Pancreas (tissue), 10 donors: ENCODE measurements around the gene SF3A1. TPM values are rescaled to one million over a fixed set of nuclear protein-coding genes. Genes with fewer than 3 reads are reported as not detected.

ENCODE experiments used
- ATAC-seq, 4 donors: fragments of 200-7000 bp; cut with Tn5 transposase; one replicate each; pipeline versions ENCODE4 v1.8.0 to v1.9.1; 2020; ENCODE audit warnings: mild to moderate bottlenecking in 4 of 4, moderate library complexity in 4 of 4
- DNase-seq, 6 donors: peaks; one replicate each; pipeline ENCODE4 v3.0.0-alpha.2; 2020
- FAIRE-seq: peaks from 2 replicates; lab custom pipeline; 2012; peaks lifted over from hg19 to GRCh38; lab: Jason Lieb, UNC
- H3K27ac ChIP-seq, 4 donors: fragments of 200-600 bp; sonication (generic); 1 replicate in 3 of 4; 2 replicates in 1 of 4; pipeline versions ENCODE4 v1.5.0 to v1.8.0; 2020
- H3K27me3 ChIP-seq, 4 donors: fragments of 200-600 bp; one replicate each; pipeline ENCODE4 v1.8.0; 2021
- H3K36me3 ChIP-seq, 3 donors: fragments of 200-600 bp; sonication (generic) in 1 of 3; one replicate each; pipeline versions ENCODE4 v1.5.0 to v1.8.0; 2020 to 2021
- H3K4me1 ChIP-seq, 3 donors: fragments of 200-600 bp; one replicate each; pipeline ENCODE4 v1.8.0; 2021
- H3K4me3 ChIP-seq, 4 donors: fragments of 200-600 bp; sonication (generic) in 2 of 4; one replicate each; pipeline versions ENCODE4 v1.5.0 to v1.8.0; 2020 to 2021
- H3K9me3 ChIP-seq, 4 donors: fragments of 200-600 bp; one replicate each; pipeline ENCODE4 v1.8.0; 2021
- WGBS, 2 donors: extraction: QIAGEN DNeasy Blood & Tissue Kit; methylation state at CpG; one replicate each; pipeline ENCODE4 v1.1.7; 2013; 5-methylcytosine and 5-hydroxymethylcytosine counted together
- intact Hi-C, 3 donors: fragments of 100-400 bp; cut with DNase I; formaldehyde crosslinking; loops; one replicate each; pipeline versions ENCODE4 v1.11.1 to v1.14.2; 2022
- polyA plus RNA-seq, 2 donors: library from polyadenylated mRNA; stranded (reverse); fragments of 200-250 nt; gene quantifications; one replicate each; pipeline ENCODE4 v1.2.3, GENCODE V29; 2013
- total RNA-seq, 6 donors: library from RNA; stranded (reverse); fragmentation: NEBNext Ultra II Directional in 4 of 6; extraction: Animal tissue kit (Norgen Biotek cat#: 25700) in 4 of 6; gene quantifications; one replicate each; pipeline versions ENCODE4 v1.2.1 to v1.2.4, GENCODE V29; 2021 to 2023
- TF ChIP-seq, protein P1 (sequence below), 4 donors: fragments of 200-600 bp; sonication (generic) in 3 of 4; IDR thresholded peaks; one replicate each; pipeline versions ENCODE4 v1.5.0 to v1.8.0; 2021; ENCODE audit warnings: antibody characterized with exemption in 4 of 4
- donor health status: healthy with polysubstance abuse.
- donor health status: DM: no; HTN: no; CAD: no; lungs with moderate emphysema.
- donor health status: DM: no; HTN: no; CAD: no.
- donor health status: control.
- donor health status: control.
- donor health status: Bipolar disorder and iron deficiency.
- donor health status: DM: yes; HTN: yes; CAD: no.
- donor health status: DM: no; HTN: no; CAD: no.
- donor health status: DM: no; HTN: no; CAD: no.
- donor health status: DM: yes; HTN: yes; CAD: no.

Gene SF3A1
- total and polyA plus RNA-seq, 8 donors = 19.2 to 102 (median 85.8) TPM

DNA sequence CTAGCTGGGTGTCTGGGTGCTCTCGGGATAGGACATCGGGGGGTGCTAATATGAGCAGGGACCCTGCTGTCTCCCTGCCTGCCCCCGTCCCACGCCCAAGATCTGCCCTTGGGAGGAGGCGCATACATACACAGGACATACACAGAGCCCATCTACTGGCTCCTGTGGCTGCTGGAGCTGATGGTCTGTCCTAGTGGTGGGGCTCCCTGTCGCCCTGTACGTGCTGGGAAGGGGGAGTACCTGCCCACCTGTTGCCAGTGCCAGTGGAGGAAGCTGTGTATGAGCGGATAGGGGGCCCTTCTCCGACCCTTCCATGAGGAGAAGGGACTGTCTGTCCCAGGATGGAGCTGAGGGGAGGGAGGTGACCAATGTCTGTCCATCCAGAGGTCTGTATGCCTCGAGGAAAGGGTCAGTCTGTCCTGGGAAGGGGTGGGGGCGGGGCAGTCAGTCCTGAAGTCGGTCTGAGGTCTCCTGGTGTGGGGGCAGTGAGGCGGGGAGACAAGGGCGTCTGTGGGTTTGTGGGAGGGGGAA, 30.9 kb downstream of the SF3A1 start:
- Histone ChIP-seq H3K36me3 (no peaks in the 10 kb centered on the region), H3K4me1 (peaks cover 0 to 31% (median 18%) of the 10 kb centered on the region in 3 donors), H3K27me3 (no peaks in the 10 kb centered on the region), H3K9me3 (no peaks in the 10 kb centered on the region), H3K27ac (peak overlapping the region in 2 of 4 donors; percentile 28 to 79), H3K4me3 (peak overlapping the region; percentile 89 to 100 (median 92))
- WGBS, 2 donors = 32 to 36% methylated on average over 14 of the region's 14 CpGs
- TF ChIP-seq, protein P1, sequence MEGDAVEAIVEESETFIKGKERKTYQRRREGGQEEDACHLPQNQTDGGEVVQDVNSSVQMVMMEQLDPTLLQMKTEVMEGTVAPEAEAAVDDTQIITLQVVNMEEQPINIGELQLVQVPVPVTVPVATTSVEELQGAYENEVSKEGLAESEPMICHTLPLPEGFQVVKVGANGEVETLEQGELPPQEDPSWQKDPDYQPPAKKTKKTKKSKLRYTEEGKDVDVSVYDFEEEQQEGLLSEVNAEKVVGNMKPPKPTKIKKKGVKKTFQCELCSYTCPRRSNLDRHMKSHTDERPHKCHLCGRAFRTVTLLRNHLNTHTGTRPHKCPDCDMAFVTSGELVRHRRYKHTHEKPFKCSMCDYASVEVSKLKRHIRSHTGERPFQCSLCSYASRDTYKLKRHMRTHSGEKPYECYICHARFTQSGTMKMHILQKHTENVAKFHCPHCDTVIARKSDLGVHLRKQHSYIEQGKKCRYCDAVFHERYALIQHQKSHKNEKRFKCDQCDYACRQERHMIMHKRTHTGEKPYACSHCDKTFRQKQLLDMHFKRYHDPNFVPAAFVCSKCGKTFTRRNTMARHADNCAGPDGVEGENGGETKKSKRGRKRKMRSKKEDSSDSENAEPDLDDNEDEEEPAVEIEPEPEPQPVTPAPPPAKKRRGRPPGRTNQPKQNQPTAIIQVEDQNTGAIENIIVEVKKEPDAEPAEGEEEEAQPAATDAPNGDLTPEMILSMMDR (IDR thresholded peaks at IDR 0.05) = no peak
- ATAC-seq (no peak), DNase-seq (no peak), FAIRE-seq (no peak)
- intact Hi-C loops = no loop called here

DNA sequence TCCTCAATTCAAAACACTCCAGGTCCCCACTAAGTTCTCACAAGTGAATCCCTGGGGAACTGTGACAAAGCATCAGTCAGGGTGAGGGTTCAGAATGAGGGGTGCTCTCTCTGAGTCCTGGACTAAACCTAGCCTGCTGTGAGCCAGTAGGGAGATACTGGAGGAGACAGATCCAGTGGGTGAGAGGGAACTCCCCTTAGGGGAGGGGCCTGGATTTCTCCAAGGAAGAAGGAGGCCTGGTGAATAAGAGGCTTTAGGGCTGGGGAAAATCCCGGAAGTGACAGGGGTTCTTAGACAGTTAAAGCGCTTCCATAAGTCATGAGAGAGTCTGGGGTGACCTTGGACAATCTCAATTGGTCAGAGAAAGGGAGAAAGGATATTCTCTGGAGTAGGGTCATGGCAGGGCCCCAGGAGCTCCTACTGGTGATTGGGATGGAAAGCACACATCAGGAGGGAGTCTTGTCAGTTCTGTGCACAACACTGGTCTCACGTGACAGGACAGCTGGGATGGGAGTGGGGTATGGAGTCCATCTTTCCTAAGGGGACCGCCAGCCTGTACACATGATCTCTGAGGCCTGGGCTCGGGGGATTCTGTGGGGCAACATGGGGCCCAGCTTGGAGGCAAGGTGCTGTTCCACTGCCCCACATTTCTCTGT, 31.5 kb downstream of the SF3A1 start:
- H3K27me3 ChIP-seq = no peaks in the 10 kb centered on the region
- DNase-seq (no peak), FAIRE-seq (no peak), ATAC-seq (peak in 2 of 4 donors; percentile 5 to 16)
- intact Hi-C loops = no loop called here
- H3K4me1 ChIP-seq = peaks cover 0 to 31% (median 18%) of the 10 kb centered on the region in 3 donors
- no peaks in the 10 kb centered on the region for H3K36me3 ChIP-seq
- no peaks in the 10 kb centered on the region for H3K9me3 ChIP-seq
- TF ChIP-seq, protein P1 (IDR thresholded peaks at IDR 0.05) = no peak
- H3K27ac ChIP-seq = peak overlapping the region in 1 of 4 donors; percentile 28
- peak overlapping the region in 3 of 4 donors; percentile 8 to 95 (median 89) for H3K4me3 ChIP-seq
- 52 to 63% methylated on average over 5 of the region's 5 CpGs for WGBS, 2 donors

DNA sequence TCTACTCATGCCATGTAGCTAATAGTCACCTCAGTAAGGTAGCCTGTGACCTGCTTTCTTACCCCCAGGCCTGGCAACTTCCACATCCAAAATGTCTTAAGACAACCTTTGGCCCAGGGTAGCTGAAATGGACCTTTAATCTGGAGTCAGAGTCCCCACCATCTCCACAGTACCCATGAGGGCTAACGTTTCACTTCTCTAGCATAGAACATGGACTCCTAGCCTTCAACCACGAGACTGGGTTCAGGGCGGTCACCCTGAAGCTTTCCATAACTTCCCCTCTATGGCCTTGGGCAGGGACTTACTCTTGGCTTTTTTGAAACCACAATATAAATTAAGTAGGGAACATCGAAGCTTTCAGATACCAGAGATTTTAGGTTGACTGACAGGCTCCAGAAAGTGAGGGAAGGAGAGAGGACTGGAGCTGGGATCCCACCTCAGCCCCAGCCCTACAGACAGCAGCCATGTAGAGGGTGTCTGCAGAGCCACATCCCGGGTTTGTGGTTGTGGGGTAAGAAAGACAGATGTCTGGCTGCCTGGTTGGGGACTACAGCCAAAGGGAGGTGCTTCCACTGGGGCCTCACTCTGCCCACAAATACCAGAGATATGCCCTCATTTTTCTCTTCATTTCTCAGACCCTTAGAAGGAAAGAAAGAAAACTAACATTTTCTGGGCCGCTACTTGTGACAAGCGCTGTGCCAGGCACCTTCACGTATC, 32.5 kb downstream of the SF3A1 start:
- 44 to 52% methylated on average over 8 of the region's 8 CpGs for WGBS, 2 donors
- Histone ChIP-seq H3K9me3 (no peaks in the 10 kb centered on the region), H3K36me3 (no peaks in the 10 kb centered on the region), H3K27ac (no peak overlapping the region), H3K4me1 (peaks cover 0 to 31% (median 18%) of the 10 kb centered on the region in 3 donors), H3K4me3 (peak overlapping the region in 2 of 4 donors; percentile 89 to 95), H3K27me3 (no peaks in the 10 kb centered on the region)
- TF ChIP-seq, protein P1 (IDR thresholded peaks at IDR 0.05) = no peak
- ATAC-seq (no peak), DNase-seq (no peak), FAIRE-seq (no peak)
- intact Hi-C loops = no loop called here

DNA sequence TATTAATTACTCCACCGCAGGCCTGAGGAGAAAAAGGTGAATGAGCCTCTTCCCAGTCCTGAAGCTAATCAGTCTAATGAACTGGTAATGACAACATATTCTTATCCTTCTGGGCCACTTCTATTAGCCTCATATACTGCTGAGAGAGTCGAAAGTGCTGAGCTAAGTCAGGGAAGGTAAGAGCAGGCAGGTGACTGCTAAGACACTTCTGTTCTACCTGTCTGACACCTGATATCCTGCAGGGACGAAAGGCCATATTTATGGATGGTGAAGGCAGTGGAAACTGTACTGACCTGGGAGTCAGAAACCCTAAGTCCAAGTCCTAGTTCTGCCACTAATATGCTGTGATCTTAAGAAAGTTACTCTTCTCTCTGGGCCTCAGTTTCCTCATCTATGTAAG, 33.4 kb downstream of the SF3A1 start:
- Histone ChIP-seq H3K36me3 (no peaks in the 10 kb centered on the region), H3K9me3 (no peaks in the 10 kb centered on the region), H3K27me3 (no peaks in the 10 kb centered on the region), H3K27ac (no peak overlapping the region), H3K4me3 (no peak overlapping the region), H3K4me1 (peaks cover 0 to 31% (median 18%) of the 10 kb centered on the region in 3 donors)
- WGBS, 2 donors = 88% methylated on average over 3 of the region's 3 CpGs
- ATAC-seq = no peak
- no peak for FAIRE-seq
- DNase-seq = no peak
- TF ChIP-seq, protein P1 (IDR thresholded peaks at IDR 0.05) = no peak
- intact Hi-C loops = no loop called here
